ENCODE data around the gene OR8A1.

OR8A1 gene

GRCh38 chr11:124569697-124570096 lies at the start of gene OR8A1:
Gene OR8A1, plus strand, starts transcription at chr11:124569997. Its CDS starts 123 bp downstream, at chr11:124570120.
- DNase-seq = no peak

- no peak for DNase-seq
Observed at GRCh38 chr11:124520550-124520854, 49.3 kb upstream of the OR8A1 start.

- DNase-seq = peak; percentile 32
Observed at GRCh38 chr11:124533626-124534025, 36.2 kb upstream of the OR8A1 start.

- DNase-seq = peak; percentile 56
Observed at GRCh38 chr11:124534051-124534450, 35.7 kb upstream of the OR8A1 start.

- no peak for DNase-seq
Observed at GRCh38 chr11:124535552-124536232, 34.1 kb upstream of the OR8A1 start.

- DNase-seq = peak; percentile 19
Observed at GRCh38 chr11:124536520-124536919, 33.3 kb upstream of the OR8A1 start.

- DNase-seq = peak; percentile 52
Observed at GRCh38 chr11:124538019-124538418, 31.8 kb upstream of the OR8A1 start.

- DNase-seq = no peak
Observed at GRCh38 chr11:124541204-124541603, 28.6 kb upstream of the OR8A1 start.

GRCh38 chr11:124543145-124543544 lies 26.7 kb upstream of the OR8A1 start:
- DNase-seq = no peak

GRCh38 chr11:124543554-124543953 lies 26.2 kb upstream of the OR8A1 start, which contains the start of gene OR8B12:
Gene OR8B12, minus strand, starts transcription at chr11:124543654. Its CDS starts 0 bp downstream, at chr11:124543654.
- no peak for DNase-seq

GRCh38 chr11:124551189-124551588 lies 18.6 kb upstream of the OR8A1 start:
- no peak for DNase-seq

- no peak for DNase-seq
Observed at GRCh38 chr11:124551987-124552386, 17.8 kb upstream of the OR8A1 start.

GRCh38 chr11:124556828-124557227 lies 13.0 kb upstream of the OR8A1 start:
- DNase-seq = no peak

- DNase-seq = no peak
Observed at GRCh38 chr11:124570160-124570559, 363 bp downstream of the OR8A1 start.

- DNase-seq = no peak
Observed at GRCh38 chr11:124577716-124578427, 8.1 kb downstream of the OR8A1 start.

- no peak for DNase-seq
Observed at GRCh38 chr11:124578761-124579160, 9.0 kb downstream of the OR8A1 start.

GRCh38 chr11:124581817-124582216 lies 12.0 kb downstream of the OR8A1 start:
- no peak for DNase-seq

- no peak for DNase-seq
Observed at GRCh38 chr11:124582565-124582964, 12.8 kb downstream of the OR8A1 start.

- DNase-seq = no peak
Observed at GRCh38 chr11:124583781-124584180, 14.0 kb downstream of the OR8A1 start.

GRCh38 chr11:124584681-124585372 lies 15.0 kb downstream of the OR8A1 start:
- no peak for DNase-seq

- DNase-seq = peak; percentile 54
Observed at GRCh38 chr11:124586238-124586860, 16.6 kb downstream of the OR8A1 start.

GRCh38 chr11:124591430-124591829 lies 21.6 kb downstream of the OR8A1 start:
- no peak for DNase-seq

GRCh38 chr11:124592627-124593026 lies 22.8 kb downstream of the OR8A1 start:
- no peak for DNase-seq
